ENCODE measurements around the gene PYROXD2.
"Not testable (repeated sequence)": the region's sequence is repeated elsewhere in the genome, so short reads cannot be mapped to it uniquely, and the experiment has no call there.

PYROXD2 gene

DNA sequence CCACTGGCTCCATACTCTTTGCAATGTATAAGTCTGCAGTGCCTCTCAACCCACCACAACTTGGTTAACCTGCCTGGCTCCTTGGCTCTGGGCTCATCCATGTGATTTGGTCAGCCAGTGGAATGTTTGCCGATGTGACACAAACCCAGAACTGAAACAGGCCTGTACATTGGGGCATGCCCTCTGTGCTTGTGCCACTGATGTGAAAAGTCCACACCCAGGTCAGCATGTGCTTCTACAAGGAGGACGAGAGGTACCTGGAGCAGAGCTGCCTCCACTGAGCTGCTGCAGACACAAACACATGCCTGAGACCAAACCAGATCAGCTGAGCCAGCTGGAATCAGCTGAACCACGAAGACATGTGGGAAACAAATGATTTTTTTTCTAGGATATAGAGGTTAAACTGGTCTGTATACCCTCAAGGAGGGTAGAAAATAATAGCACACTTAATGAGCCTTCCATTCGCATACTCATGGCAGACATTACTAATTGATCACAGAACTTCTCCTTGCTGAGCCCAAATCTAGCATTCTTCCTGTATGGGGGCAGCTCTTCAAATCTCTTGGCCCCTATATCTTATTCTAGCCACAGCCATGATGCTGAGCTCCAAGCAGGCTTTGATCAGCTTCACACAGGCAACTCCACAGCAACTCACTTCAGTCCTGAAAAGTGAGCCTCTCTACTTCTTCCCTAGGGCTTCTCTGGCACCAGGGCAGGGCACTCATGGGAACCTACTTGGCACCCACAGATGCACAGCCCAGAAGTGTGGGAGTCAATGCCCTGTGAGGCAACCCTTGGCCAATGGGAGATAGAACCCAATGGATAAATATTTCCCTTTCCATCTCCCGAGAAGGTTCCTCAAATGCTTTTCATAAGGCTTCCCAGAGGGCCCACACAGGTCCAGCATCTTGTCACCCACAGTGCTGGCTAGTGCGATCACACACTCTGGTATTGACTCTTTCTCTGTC, 18.6 kb downstream of the PYROXD2 start:
- H3K27ac ChIP-seq = no peak overlapping the region
- no peak for DNase-seq (ENCODE audit: low read depth, low spot score)

DNA sequence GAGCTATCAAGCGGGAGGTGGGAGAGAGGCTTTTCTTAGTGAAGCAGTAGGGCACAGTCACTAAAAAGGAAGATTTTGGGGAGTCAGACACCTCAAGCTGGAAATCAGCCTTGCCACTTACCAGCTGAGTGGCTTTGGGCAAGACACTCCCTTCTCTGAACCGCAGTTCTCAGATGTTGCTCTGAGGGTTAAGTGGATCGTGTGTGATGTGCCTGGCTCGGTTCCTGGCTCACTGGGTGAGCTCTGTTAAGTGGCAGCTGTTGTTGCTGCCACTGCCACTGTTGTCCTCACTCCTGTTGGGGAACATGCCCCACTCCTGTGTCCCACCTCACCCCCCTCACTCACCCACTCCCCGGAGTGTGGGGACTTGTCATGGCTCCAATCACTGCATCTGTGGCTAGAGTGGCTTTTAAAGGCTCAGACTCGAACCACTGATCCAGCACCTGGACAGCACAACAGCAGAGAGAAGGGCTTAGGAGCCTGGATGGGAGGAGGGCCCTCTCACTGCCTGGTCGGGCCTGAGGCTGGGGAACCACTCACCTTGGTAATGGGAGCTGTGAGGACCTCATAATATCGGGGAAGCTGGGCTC, 20.0 kb downstream of the PYROXD2 start:
- DNase-seq (ENCODE audit: low read depth, low spot score) = no peak
- no peak overlapping the region for H3K27ac ChIP-seq

DNA sequence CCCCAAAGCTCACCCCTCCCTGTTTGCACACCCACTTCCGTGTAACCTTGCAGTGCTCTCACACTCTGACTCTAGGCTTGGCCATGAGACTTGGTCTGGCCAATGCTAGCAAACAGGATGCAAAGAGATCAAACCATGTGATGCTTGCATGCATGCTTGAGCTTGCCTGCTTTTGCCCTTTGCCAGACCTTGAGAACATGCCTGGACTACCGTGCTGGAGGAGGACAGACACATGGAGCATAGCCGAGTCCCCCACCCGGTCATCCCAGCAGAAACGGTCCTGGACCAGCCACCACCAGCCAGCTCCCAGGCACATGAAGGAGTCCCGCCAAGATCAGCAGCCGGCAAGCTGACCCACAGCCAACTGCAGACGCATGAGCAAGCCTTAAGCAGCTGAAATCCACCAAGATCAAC, 23.4 kb downstream of the PYROXD2 start:
- DNase-seq (ENCODE audit: low read depth, low spot score) = no peak
- no peak overlapping the region for H3K27ac ChIP-seq

DNA sequence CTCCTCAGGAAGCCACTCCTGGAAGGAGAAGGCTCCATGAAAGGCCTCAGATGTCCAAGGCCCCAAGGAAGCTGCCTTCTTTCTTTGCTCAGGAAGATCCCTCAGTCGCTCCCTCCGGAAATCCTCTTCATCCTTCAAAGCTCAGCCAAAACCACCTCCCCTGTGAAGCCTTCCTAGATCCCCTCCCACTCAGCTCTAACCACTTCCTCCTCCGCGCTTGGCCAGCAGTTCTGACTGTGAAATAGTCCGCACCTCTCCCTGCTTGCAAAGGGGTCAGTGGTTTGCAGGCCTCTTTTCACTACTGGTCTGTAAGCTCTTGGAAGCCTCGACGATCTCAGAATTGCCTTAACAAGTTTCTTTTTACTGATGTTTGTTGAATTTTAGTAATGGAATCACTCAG, 23.9 kb downstream of the PYROXD2 start:
- no peak overlapping the region for H3K27ac ChIP-seq
- no peak for DNase-seq (ENCODE audit: low read depth, low spot score)

GRCh38 chr10:98390406-98390805, 24.6 kb downstream of the PYROXD2 start:
- DNase-seq (ENCODE audit: low read depth, low spot score) = no peak
- no peak overlapping the region for H3K27ac ChIP-seq

GRCh38 chr10:98389398-98389797, 25.6 kb downstream of the PYROXD2 start:
- no peak for DNase-seq (ENCODE audit: low read depth, low spot score)
- no peak overlapping the region for H3K27ac ChIP-seq

GRCh38 chr10:98388101-98388655, 26.8 kb downstream of the PYROXD2 start:
- no peak for DNase-seq (ENCODE audit: low read depth, low spot score)
- H3K27ac ChIP-seq = no peak overlapping the region

DNA sequence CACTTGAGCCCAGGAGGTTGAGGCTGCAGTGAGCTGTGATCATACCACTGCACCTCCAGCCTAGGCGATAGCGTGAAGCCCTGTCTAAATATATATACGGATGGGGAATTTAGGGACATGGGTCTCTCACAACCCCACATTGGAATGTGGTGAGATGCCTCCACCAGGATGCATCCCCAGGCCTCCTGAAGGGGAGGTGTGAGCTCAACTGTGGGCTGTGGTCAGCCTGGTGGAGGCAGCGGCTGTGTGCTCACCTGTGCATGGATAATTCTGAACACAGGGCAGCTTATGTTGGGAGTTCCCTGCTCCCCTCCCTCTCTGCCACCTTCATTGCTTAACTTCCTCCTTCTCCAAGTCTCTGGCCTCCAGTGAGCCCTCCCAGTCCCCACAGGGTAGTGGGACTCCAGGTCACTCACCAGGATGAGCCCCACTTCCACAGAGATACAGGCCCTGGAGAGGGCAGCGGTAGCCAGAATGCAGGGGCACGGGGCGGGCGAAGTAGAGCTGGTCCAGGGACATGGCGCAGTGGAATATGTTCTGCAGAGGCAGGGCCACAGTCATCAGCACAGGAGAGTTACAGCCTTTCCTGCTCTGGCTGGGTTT, 30.4 kb downstream of the PYROXD2 start:
- H3K27ac ChIP-seq = no peak overlapping the region

GRCh38 chr10:98383869-98384268, 31.1 kb downstream of the PYROXD2 start:
- DNase-seq (ENCODE audit: low read depth, low spot score) = no peak
- no peak overlapping the region for H3K27ac ChIP-seq

More for the DNA sequence above, 30.4 kb downstream of the PYROXD2 start:
- no peak for DNase-seq (ENCODE audit: low read depth, low spot score)

DNA sequence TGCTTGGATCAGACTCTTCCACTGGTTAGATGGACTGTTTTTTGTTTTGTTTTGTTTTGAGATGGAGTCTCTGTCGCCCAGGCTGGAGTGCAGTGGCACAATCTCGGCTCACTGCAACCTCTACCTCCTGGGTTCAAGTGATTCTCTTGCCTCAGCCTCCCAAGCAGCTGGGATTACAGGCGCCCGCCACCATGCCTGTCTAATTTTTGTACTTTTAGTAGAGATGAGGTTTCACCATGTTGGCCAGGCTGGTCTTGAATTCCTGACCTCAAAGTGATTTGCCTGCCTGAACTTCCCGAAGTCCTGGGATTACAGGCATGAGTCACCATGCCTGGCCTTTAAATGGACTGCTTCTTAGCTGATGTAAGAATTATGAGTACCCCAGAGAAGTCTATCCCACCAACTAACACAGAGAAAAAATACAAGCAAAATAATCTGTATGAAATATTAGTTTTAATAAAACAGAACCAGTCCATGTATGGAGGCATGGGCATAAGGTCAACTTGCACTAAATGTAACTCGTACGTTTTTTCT, 31.8 kb downstream of the PYROXD2 start:
- not testable (repeated sequence) for H3K27ac ChIP-seq

GRCh38 chr10:98382691-98383101, 32.3 kb downstream of the PYROXD2 start:
- no peak overlapping the region for H3K27ac ChIP-seq
- DNase-seq (ENCODE audit: low read depth, low spot score) = no peak

More for the DNA sequence above, 31.8 kb downstream of the PYROXD2 start:
- DNase-seq (ENCODE audit: low read depth, low spot score) = not testable (repeated sequence)

GRCh38 chr10:98380493-98381339, 34.3 kb downstream of the PYROXD2 start:
- DNase-seq (ENCODE audit: low read depth, low spot score) = no peak
- H3K27ac ChIP-seq = no peak overlapping the region

DNA sequence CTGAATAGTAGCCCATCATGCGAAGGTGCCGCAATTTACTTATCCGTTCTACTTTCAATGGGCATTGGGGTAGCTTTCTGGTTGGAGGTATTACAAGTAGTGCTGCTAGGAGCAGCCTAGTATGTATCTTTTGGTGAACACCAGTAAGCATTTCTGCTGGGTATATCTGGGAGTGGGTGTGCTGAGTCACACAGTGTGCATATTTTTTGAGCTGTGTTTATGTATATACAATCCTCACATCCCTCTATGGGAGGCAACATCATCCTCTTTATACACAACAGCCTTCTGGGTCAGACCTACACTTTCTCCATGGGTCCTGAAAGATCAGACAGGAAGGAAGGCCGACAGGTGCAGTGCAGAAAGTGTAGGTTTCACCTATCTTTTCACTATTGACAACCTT, 36.3 kb downstream of the PYROXD2 start:
- no peak for DNase-seq (ENCODE audit: low read depth, low spot score)
- H3K27ac ChIP-seq = no peak overlapping the region

DNA sequence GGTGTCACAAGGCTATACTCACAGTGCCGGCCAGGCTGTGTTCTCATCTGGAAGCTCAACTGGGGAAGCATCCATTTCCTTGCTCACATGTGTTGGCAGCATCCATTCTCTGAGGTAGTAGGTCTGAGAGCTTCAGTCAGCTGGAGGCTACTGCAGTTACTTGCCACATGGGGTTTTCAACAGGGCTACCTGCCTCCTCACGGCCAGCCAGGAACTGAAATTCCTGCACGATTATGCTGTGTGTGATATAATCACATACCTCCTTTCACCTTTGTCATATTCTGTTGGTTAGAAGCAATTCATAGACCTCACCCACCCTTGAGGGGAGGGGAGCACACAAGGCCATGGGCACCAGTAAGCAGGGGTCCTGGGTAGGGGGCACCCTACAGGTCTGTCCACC, 37.4 kb downstream of the PYROXD2 start:
- H3K27ac ChIP-seq = no peak overlapping the region
- no peak for DNase-seq (ENCODE audit: low read depth, low spot score)

GRCh38 chr10:98377001-98377400, 38.0 kb downstream of the PYROXD2 start:
- DNase-seq (ENCODE audit: low read depth, low spot score) = no peak

GRCh38 chr10:98376485-98376884, 38.5 kb downstream of the PYROXD2 start:
- no peak overlapping the region for H3K27ac ChIP-seq
- no peak for DNase-seq (ENCODE audit: low read depth, low spot score)

More at GRCh38 chr10:98377001-98377400, 38.0 kb downstream of the PYROXD2 start:
- H3K27ac ChIP-seq = no peak overlapping the region

DNA sequence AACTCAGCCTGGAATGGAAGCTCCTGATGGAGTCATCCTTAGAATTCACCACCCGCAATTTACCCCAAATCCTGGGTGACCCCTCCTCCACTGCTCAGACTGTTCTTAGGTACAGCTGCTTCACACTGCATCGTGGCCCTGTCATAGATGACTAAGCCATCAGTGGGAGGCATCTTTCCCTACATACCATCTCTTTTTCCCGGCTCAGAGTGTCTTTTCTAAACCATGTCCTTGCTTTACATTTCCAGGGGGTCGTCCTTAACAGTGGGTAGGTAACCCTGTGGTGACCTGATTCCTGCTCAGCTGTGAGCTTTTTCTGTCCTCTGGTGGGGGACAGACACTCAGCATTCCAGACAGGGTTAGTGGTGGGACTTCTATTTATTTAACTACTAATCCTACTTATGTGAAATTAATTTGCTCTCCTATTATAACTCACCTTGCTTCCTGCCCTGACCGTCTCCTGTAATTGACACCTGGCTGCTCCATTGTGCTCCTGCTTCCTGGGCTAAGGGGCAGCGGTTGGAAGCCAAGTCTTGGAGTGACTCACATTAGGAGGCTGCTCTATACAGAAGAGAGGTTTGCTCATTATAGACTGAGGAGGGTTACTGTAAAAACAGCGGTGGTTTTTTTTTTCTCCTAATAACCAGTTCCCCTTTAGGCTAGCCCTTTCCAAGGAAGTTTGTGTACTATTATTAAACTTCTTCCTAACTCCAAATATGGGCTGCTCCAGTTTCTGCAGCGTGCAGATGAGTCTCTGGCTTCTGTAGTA, 40.6 kb downstream of the PYROXD2 start:
- peak overlapping the region; percentile 48 for H3K27ac ChIP-seq
- DNase-seq (ENCODE audit: low read depth, low spot score) = peak; percentile 27

GRCh38 chr10:98373260-98374040, 41.5 kb downstream of the PYROXD2 start:
- DNase-seq (ENCODE audit: low read depth, low spot score) = no peak
- H3K27ac ChIP-seq = no peak overlapping the region

All from epithelial cell of prostate (primary cell).